Osteoblast (primary cell): ENCODE data around the gene SORBS2. TPM values are rescaled to one million over a fixed set of nuclear protein-coding genes. Genes with fewer than 3 reads are reported as not detected.

ENCODE experiments used
- DNase-seq: peaks from one replicate; pipeline ENCODE4 v3.0.0; 2011; ENCODE audit warnings: low spot score, mixed read lengths; ENCODE audit not compliant: insufficient read length; ENCODE audit errors: missing footprints
- H2AFZ ChIP-seq: 2 replicates; pipeline ENCODE4 v1.6.0; 2011; ENCODE audit warnings: mild to moderate bottlenecking, low read length
- H3K27ac ChIP-seq: 2 replicates; pipeline ENCODE4 v1.5.1; 2011; ENCODE audit warnings: mild to moderate bottlenecking, low read depth, low read length, moderate library complexity
- H3K27me3 ChIP-seq: 2 replicates; pipeline ENCODE4 v1.6.0; 2012; ENCODE audit warnings: mild to moderate bottlenecking, control low read depth, inconsistent platforms, low read length, moderate library complexity; ENCODE audit not compliant: insufficient read depth
- H3K36me3 ChIP-seq: 2 replicates; pipeline ENCODE4 v1.5.1; 2011; ENCODE audit warnings: mild to moderate bottlenecking, low read length, control low read depth, moderate library complexity; ENCODE audit not compliant: insufficient read depth
- H3K4me1 ChIP-seq: 2 replicates; pipeline ENCODE4 v1.5.1; 2011; ENCODE audit warnings: mild to moderate bottlenecking, low read length, control low read depth, moderate library complexity; ENCODE audit not compliant: insufficient read depth
- H3K4me2 ChIP-seq: 2 replicates; pipeline ENCODE4 v1.6.0; 2011; ENCODE audit warnings: mild to moderate bottlenecking, low read length; ENCODE audit not compliant: insufficient read depth
- H3K4me3 ChIP-seq: fragments of 200-600 bp; sonication (generic); 3 replicates; pipeline ENCODE4 v1.5.1; 2012; ENCODE audit warnings: mild to moderate bottlenecking, low read length, inconsistent platforms; ENCODE audit not compliant: insufficient read depth
- H3K79me2 ChIP-seq: 2 replicates; pipeline ENCODE4 v1.6.0; 2012; ENCODE audit warnings: mild to moderate bottlenecking, low read length, control low read depth, inconsistent platforms; ENCODE audit not compliant: insufficient read depth
- H3K9me3 ChIP-seq: 2 replicates; pipeline ENCODE4 v1.5.1; 2011; ENCODE audit warnings: low read depth, low read length, control low read depth
- H4K20me1 ChIP-seq: 2 replicates; pipeline ENCODE4 v1.6.0; 2012; ENCODE audit warnings: mild to moderate bottlenecking, low read length, control low read depth; ENCODE audit not compliant: insufficient read depth
- total RNA-seq: library from RNA; depleted of rRNA; stranded (reverse); fragments of >200 nt; gene quantifications from 2 replicates; pipeline ENCODE4 v1.2.3, GENCODE V29; 2012
- TF ChIP-seq, protein P1 (sequence below): IDR thresholded peaks from 2 replicates; pipeline ENCODE4 v1.5.1; 2011; ENCODE audit warnings: mild to moderate bottlenecking, low read depth, low read length, moderate library complexity; ENCODE audit errors: extremely low read depth

Gene SORBS2
- total RNA-seq, 1 donor, result 85.0 TPM

DNA sequence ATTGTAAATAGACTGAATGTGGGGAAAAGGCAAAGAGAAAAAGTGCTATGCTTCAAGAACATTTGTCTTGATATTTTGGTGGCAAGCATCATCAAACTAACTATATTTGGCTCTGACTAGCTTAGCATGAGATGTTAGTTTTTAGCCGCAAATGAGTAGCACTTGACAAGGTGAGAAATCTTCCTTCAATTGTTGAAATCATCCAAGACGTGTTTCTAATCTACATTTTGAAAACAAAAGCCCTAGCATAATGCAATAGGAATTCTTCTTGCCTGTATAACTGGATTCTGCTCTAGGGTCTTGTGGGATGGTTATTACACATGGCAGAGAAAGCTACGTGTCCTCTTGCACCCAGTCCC, 92.5 kb downstream of the SORBS2 start:
- Histone ChIP-seq H2AFZ (no peak overlapping the region), H3K4me1 (peaks cover 6% of the 10 kb centered on the region), H3K4me2 (no peak overlapping the region), H3K79me2 (no peaks in the 10 kb centered on the region), H3K27ac (no peak overlapping the region), H3K36me3 (no peaks in the 10 kb centered on the region), H3K9me3 (no peaks in the 10 kb centered on the region), H4K20me1 (no peaks in the 10 kb centered on the region), H3K4me3 (no peak overlapping the region), H3K27me3 (no peaks in the 10 kb centered on the region)
- DNase-seq, result no peak
- TF ChIP-seq, protein P1, sequence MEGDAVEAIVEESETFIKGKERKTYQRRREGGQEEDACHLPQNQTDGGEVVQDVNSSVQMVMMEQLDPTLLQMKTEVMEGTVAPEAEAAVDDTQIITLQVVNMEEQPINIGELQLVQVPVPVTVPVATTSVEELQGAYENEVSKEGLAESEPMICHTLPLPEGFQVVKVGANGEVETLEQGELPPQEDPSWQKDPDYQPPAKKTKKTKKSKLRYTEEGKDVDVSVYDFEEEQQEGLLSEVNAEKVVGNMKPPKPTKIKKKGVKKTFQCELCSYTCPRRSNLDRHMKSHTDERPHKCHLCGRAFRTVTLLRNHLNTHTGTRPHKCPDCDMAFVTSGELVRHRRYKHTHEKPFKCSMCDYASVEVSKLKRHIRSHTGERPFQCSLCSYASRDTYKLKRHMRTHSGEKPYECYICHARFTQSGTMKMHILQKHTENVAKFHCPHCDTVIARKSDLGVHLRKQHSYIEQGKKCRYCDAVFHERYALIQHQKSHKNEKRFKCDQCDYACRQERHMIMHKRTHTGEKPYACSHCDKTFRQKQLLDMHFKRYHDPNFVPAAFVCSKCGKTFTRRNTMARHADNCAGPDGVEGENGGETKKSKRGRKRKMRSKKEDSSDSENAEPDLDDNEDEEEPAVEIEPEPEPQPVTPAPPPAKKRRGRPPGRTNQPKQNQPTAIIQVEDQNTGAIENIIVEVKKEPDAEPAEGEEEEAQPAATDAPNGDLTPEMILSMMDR, result no peak

DNA sequence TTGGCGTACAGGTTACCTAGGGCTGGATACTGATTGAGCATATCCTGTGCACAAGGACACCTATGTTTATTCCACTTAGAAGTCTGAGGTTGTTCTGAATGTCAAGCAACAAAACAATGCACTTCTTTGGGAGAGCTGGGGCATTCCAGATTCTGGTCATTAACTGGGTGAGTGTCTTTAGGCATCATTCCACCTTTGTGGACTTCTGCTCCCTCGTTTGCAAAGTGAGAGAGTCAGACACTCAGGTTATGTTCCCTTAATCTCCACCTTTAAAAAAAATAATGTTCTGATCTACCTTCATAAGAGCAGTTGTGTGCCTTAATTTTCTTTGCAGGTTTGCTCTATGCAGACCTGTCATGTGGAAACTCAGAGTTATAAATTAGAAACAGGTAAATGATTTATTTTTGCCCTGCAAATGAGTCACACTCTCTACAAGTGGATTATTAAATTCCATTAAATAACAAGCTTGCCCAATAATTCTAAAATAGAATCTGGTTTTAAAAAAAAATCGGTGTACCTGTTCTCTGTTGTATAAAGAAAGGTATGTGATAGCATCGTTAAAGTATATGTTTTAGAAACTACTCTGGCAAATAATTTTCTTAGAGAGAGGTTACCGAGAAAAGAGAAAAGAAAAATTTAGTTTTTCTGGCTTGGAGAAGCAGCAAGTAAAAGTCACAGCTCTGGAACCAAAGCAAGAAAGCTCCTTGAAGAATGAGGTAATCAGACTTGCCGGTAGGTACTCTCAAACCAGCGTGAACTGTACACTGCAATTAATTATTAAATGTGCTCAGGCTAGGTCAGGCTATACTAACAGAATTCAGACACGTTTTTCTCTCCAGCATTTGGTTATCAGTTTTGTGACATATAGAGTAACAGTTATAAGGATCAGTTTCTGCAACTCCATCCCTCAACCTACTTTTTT, 93.2 kb downstream of the SORBS2 start:
- no peak overlapping the region for H3K4me2 ChIP-seq
- H3K4me3 ChIP-seq, result no peak overlapping the region
- H3K27me3 ChIP-seq, result no peaks in the 10 kb centered on the region
- H2AFZ ChIP-seq, result no peak overlapping the region
- DNase-seq, result no peak
- H3K27ac ChIP-seq, result no peak overlapping the region
- H3K4me1 ChIP-seq, result peaks cover 6% of the 10 kb centered on the region
- H3K36me3 ChIP-seq, result no peaks in the 10 kb centered on the region
- no peaks in the 10 kb centered on the region for H4K20me1 ChIP-seq
- no peaks in the 10 kb centered on the region for H3K9me3 ChIP-seq
- TF ChIP-seq, protein P1, result no peak
- no peaks in the 10 kb centered on the region for H3K79me2 ChIP-seq

DNA sequence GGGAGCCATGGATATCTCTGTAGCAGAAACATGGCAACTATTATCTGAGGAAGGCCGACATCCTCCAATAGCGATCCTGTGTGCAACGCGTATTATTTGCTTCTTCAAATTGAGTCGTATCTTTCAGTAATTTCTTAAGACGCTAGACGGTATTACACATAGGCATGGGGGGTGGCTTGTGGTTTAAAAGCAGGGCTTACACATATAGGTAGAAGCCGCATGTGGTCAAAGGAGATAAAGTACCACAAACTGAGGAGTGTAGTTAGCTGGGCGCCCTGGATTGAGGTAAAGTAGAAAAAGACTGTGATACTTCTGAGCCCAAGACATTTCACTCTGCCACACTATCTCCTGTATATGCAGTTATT, 94.6 kb downstream of the SORBS2 start:
- DNase-seq, result no peak
- Histone ChIP-seq H3K4me3 (no peak overlapping the region), H3K9me3 (no peaks in the 10 kb centered on the region), H3K4me1 (peaks cover 6% of the 10 kb centered on the region), H3K27me3 (no peaks in the 10 kb centered on the region), H3K79me2 (no peaks in the 10 kb centered on the region), H3K4me2 (no peak overlapping the region), H3K36me3 (no peaks in the 10 kb centered on the region), H3K27ac (no peak overlapping the region), H4K20me1 (no peaks in the 10 kb centered on the region), H2AFZ (no peak overlapping the region)
- TF ChIP-seq, protein P1, result no peak

DNA sequence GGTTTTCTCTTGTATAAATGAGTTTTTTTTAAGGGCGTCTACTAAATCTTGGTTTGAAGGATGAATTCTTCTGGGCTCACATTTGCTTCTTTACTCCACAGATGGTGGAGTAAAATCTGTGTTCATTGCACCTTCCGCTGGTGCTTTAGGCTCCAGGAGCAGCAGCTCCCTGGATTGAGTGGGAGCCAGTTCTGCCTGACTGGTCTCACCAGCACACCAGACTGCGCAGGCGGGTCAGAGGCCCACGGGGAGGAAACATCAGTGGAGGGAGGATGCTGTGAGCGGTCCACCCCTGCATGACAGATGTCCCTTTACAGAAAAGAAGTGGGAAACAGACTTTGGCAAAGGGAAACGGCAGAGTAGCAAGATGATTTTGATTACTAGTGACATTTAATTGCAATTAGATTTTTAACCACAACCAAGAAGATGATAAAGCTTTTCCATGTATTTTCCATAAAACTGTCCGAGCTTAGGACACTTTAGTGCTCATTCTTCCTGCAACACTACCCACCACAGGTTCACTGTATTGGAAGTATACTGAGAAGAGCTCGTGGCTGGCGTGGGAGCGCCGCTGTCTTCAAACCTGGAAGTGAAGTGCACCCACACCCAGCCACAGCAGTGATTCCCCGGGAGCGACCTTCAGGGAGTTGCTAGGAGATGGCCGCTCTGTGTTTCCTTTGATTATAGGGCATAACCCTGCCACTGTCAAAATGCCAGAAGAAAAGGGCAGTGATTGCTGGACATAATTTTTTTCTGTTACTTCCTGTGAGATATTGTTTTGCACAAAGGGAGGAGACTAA, 95.2 kb downstream of the SORBS2 start:
- Histone ChIP-seq H3K4me1 (peaks cover 9% of the 10 kb centered on the region), H3K27ac (no peak overlapping the region), H4K20me1 (no peaks in the 10 kb centered on the region)

More for the DNA sequence above, 95.2 kb downstream of the SORBS2 start:
- Histone ChIP-seq H3K4me2 (no peak overlapping the region), H3K9me3 (no peaks in the 10 kb centered on the region), H3K27me3 (no peaks in the 10 kb centered on the region), H3K36me3 (no peaks in the 10 kb centered on the region), H2AFZ (no peak overlapping the region), H3K79me2 (peaks cover 2% of the 10 kb centered on the region), H3K4me3 (no peak overlapping the region)
- TF ChIP-seq, protein P1, result no peak
- no peak for DNase-seq
